Measurements from ENCODE around the gene LRCH1.

DNA sequence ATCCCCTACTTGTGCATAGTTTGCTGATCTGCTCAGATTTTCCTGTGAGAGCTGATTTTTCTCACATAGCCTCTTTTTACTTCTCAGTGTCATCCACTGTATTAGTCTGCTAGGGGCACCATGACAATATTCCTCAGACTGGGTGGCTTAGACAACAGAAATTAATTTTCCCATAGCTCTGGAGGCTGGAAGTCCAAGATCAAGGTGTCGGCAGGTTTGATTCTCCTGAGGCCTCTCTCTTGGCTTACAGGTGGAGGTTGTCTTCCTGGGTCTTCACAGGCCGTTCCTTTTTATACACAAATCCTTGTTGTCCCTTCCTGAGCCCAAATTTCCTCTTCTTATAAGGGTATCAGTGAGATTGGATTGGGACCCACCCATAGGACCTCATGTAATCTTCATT, 9.2 kb downstream of the LRCH1 start:
- TF ChIP-seq RAD21 (IDR thresholded peaks at IDR 0.05; ENCODE audit: low read depth): no peak
- TF ChIP-seq EGR1 (IDR thresholded peaks at IDR 0.05): no peak
- TF ChIP-seq, protein P1, sequence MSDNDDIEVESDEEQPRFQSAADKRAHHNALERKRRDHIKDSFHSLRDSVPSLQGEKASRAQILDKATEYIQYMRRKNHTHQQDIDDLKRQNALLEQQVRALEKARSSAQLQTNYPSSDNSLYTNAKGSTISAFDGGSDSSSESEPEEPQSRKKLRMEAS (IDR thresholded peaks at IDR 0.05): no peak
- TF ChIP-seq, protein P2, sequence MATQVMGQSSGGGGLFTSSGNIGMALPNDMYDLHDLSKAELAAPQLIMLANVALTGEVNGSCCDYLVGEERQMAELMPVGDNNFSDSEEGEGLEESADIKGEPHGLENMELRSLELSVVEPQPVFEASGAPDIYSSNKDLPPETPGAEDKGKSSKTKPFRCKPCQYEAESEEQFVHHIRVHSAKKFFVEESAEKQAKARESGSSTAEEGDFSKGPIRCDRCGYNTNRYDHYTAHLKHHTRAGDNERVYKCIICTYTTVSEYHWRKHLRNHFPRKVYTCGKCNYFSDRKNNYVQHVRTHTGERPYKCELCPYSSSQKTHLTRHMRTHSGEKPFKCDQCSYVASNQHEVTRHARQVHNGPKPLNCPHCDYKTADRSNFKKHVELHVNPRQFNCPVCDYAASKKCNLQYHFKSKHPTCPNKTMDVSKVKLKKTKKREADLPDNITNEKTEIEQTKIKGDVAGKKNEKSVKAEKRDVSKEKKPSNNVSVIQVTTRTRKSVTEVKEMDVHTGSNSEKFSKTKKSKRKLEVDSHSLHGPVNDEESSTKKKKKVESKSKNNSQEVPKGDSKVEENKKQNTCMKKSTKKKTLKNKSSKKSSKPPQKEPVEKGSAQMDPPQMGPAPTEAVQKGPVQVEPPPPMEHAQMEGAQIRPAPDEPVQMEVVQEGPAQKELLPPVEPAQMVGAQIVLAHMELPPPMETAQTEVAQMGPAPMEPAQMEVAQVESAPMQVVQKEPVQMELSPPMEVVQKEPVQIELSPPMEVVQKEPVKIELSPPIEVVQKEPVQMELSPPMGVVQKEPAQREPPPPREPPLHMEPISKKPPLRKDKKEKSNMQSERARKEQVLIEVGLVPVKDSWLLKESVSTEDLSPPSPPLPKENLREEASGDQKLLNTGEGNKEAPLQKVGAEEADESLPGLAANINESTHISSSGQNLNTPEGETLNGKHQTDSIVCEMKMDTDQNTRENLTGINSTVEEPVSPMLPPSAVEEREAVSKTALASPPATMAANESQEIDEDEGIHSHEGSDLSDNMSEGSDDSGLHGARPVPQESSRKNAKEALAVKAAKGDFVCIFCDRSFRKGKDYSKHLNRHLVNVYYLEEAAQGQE (IDR thresholded peaks at IDR 0.05; ENCODE audit: low read depth): no peak
- no peak for TF ChIP-seq EP300 (IDR thresholded peaks at IDR 0.05; ENCODE audit: borderline replicate concordance)
